Fibroblast of skin of back (primary cell): ENCODE data around the gene UBR7.

Source experiments
- DNase-seq: peaks from one replicate; pipeline ENCODE4 v3.0.0-alpha.2; 2013

UBR7 gene

DNA sequence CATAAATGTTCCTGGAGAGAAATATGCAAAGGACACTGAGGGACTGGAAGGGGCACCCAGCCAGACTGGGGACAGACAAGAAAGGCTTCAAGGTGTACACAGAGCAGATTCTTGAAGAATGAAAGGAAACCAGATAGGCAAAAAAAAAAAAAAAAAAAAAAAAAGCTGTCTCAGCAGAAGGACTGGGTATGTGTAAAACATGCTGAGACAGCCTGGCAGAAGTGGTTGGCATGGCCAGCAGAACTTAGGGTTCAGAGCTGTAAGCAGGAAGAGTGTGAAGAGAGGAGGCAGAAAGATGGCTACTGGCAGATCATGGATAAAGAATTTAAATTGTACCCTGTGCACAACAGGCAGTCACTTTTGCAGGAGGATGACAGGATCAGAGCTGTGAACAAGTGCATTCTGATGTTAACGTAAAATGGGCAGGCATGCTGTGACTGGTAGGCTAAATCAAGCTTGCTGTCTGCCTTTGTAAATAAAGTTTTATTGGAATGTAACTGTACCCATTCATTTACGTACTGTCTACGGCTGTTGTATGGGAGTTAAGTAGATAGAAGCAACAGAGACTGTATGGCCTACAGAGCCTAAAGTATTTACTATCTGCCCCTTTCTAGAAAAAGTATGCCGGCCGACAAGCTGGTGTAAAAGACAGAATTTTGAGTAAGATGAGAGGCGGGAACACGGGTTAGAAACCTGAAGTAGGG is 42.2 kb downstream of the UBR7 start:
- DNase-seq: no peak

DNA sequence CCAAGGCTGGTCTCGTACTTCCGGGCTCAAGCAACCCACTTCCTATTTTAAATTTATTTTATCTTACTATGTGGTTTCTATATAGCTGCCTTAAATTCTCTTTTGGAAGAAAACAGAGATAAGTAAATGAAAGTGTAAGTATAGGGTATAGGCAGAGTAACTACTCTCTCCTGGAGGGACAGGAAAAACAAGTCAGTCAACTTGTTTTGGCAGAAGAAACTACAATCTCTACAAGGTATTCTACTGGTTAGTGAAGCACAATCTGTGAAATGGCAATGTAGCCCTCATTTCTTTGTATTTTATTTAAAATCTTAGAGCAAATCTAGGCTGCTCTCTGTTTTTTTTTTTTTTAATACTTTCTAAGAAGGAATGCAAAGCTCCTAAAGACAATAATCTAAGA is 55.4 kb downstream of the UBR7 start:
- DNase-seq: no peak

DNA sequence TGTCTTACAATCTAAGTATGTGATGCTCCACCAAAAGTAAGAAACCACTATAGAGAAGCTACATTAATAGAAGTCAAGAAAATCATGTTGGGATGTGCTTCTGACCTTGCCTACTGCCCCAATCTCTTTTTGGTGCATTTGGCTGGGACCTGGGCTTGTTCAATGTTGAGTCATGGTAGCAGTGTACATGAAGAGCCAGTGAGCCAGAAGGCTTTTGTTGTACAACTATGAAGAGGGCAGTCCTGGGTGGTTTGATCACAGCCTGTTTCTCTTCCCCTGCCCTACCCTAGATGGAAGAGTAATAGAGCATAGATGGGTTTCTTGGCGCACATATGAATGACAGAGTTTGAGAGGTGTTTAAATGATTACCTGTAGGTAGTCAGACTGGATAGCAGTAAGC is 56.4 kb downstream of the UBR7 start:
- DNase-seq: no peak

GRCh38 chr14:93266127-93266526 is 59.1 kb downstream of the UBR7 start:
- no peak for DNase-seq

DNA sequence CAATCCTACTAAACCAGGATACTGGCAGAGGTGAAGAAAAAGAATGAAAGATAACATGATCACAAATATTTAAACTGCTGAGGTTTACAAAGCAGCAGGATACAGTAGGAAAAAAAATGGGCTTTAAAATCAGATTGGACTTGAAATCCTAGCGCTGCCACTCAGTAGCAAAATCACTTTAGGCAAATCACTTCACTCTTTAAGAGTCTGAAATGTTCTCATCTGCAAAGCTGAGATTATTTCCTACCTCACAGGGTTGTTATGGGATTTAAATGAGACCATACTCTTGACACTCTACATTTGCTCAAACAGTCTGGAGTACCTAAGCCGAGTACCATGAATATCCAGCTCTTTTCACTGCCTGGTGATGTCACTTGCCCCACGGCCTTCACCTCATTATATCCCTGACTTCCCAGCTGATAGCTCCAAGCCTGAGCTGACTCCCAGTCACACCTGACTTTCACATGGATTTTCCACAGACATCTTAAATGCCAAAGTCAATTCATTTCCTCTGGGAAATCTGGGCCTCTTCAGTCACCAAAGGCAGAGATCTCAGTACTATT is 60.2 kb downstream of the UBR7 start:
- DNase-seq: no peak

GRCh38 chr14:93268406-93268805 is 61.4 kb downstream of the UBR7 start:
- no peak for DNase-seq

DNA sequence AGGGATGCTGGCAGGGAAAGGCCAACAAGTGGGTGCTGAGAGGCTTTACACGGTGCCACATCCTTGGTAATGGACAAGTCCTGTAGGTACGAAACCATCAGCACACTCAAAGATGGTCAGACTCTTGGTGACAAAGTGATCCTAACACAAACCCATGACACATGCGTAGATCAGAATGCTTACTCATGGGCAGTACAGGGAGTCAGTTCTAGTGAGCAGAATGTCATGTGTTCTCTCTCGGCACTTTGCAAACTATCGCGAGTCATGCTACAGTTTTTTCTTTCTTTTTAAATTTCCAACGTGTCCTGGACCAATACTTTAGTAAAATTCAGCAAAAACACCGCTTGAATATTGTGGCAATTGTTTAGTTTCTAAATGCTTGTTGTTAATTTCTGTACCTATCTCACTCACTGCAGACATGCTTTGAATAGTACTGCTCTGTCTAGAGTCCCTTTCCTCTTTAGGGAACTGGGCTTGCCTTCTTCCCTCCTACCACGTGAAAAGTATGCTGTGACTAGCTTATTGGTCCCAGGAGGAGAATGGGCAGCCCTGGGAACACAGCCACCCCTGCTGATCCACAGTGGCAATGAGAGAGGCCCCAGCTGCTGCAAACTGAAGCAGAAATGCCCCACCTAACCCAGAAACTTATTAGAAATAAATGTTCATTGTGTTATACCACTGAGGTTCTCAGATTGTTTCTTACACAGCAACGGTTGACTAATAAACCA is 62.4 kb downstream of the UBR7 start:
- DNase-seq: peak; percentile 73

DNA sequence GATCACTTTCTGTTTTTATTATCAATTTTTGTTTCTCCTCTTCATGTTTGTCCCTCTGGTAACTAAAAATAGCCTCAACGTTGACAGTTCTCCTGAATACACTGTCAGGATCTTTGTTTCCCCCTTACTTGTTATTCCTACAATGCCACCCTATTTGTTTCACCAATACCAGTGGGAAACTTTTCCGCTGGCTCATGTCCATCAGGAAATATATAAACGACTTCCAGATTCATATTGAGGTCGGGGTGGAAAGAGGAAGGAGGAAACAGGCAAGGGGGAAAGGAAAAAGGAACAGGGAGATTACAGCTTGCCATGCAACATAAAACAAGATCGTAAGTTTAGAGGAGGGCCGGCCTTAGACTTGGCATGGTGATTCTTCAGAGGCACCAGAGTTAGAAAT is 64.1 kb downstream of the UBR7 start:
- no peak for DNase-seq

DNA sequence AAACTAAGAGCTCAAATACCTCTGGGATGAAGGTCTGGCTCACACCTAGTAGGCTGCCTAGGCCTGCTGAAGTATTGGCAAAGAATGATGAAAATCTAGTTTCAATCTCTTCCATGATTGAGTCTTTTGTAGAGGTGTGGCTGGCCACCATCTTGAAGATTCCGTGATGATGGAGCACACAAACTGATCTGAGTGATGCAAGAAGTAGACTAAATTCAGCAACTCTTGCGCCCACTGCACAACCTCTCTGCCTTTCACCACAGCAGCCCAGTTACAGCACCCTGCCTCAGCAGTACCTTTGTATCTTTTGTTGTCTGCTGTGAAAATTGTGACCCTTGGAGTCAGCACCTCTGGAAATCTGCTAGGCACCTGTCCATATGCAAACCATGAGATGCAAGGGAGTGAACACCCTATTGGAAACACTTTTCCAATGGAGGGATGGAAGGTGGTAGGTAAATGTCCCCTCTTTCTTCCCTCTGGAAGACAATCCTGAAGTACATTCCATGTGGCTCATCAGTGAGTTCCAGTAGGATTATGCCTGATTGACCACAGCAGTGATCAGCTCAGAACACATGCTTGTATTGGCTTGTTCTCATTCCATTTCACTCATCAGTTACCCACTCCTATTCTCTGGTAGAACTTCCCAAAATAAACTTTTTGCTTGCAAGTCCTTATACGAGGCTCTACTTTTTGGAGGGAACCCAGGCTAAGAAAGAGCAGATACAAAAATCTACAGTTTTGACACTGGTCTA is 67.2 kb downstream of the UBR7 start:
- DNase-seq: no peak

DNA sequence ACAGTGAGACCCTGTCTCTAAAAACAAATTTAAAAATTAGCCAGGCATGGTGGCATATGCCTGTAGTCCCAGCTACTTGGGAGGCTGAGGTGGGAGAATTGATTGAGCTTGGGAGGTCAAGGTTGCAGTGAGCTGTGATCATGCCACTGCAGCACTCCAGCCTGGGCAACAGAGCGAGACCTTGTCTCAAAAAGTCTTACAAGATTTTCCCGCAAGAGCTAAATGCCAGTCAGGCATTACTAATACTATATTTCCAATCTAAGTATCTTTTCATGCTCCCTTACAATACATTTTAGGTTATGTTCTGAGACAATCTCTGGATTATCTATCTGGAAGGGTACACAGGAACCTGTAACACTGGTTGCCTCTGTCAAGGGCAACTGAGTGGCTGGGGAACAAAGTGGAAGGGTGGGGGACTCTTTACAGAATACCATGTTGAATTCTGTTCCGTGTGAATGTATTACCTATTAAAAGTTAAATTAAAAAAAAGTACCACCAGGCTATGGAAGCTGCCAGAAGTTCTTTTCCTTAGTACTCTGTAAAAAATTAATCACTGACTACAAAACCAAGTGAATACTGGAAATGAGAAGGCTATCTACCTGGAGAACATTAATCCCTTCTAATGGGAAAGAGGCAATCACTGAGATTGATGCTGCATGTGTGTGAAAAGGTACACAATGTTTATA is 69.1 kb downstream of the UBR7 start:
- no peak for DNase-seq
